B cell (primary cell): Measurements from ENCODE around the gene RNLS.

Source experiments
- CTCF ChIP-seq: fragments of 200-600 bp; IDR thresholded peaks from one replicate; pipeline ENCODE4 v1.8.0; 2022; ENCODE audit warnings: antibody characterized with exemption, mild to moderate bottlenecking
- EZH2 ChIP-seq: IDR thresholded peaks from 2 replicates; pipeline ENCODE4 v1.6.1; 2012; ENCODE audit warnings: borderline replicate concordance, low read depth, mild to moderate bottlenecking, moderate library complexity, low read length; ENCODE audit not compliant: insufficient read depth, poor library complexity, severe bottlenecking

DNA sequence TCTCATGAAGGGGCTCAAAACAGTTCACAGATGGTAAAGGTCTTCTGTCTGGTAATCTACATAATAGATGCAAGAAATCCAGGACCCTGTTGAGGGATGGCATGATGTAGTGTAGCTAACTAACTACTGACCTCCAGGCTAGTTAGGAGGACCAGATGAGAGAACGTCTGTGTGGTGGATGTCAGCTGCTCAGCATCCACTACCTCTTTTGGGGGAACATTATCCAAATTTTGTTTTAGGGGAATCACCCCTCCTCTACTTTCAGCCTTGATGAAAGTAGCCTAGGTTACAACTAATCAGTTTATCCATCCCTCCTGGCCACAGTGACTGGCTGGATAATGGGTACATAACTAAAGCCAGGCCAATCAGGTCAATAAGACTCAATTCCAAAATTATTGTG, 246.0 kb downstream of the RNLS start:
- no peak for TF ChIP-seq CTCF
- no peak for TF ChIP-seq EZH2
